ENCODE measurements around the gene ZBTB38.

- TF ChIP-seq POLR2A (IDR thresholded peaks at IDR 0.05), result no peak
- no peak for TF ChIP-seq CTCF (IDR thresholded peaks at IDR 0.05 in 4 of 5, conservative IDR thresholded peaks at IDR 0.05 in 1 of 5)
These were observed 14.3 kb downstream of the ZBTB38 start for GRCh38 chr3:141382571-141382970.
